OCI-LY1 (cell line): ENCODE measurements around the gene SGPL1.
"Not testable (repeated sequence)": the region's sequence is repeated elsewhere in the genome, so short reads cannot be mapped to it uniquely, and the experiment has no call there.

Source experiments
- CTCF ChIP-seq: fragments of 200-600 bp; sonication (generic), shearing (Covaris generic); IDR thresholded peaks from 2 replicates; pipeline ENCODE4 v1.5.1; 2017; ENCODE audit warnings: mild to moderate bottlenecking, antibody characterized with exemption, low read length, moderate library complexity, mixed read lengths
- EZH2 ChIP-seq: fragments of 200-600 bp; sonication (generic), shearing (Covaris generic); IDR thresholded peaks from 2 replicates; pipeline ENCODE4 v1.8.0; 2017; ENCODE audit warnings: borderline replicate concordance, mixed run types, mild to moderate bottlenecking, antibody characterized with exemption, low read length, moderate library complexity, mixed read lengths

GRCh38 chr10:70768026-70768685 lies 47.6 kb upstream of the SGPL1 start:
- TF ChIP-seq CTCF, EZH2: not testable (repeated sequence)
